Epithelial cell of prostate (primary cell): Measurements from ENCODE around the gene PMFBP1.
A peak's percentile ranks its signal among the peaks of the same experiment; 100 is the strongest.
"Not testable (repeated sequence)": the region's sequence is repeated elsewhere in the genome, so short reads cannot be mapped to it uniquely, and the experiment has no call there.

Source experiments
- DNase-seq: peaks from one replicate; pipeline ENCODE4 v3.0.0-alpha.2; 2011; ENCODE audit warnings: low read depth, low spot score
- H3K27ac ChIP-seq: fragments of 450-650 bp; 2 replicates; pipeline ENCODE4 v1.5.1; 2017; ENCODE audit warnings: mild to moderate bottlenecking

The PMFBP1 gene

DNA sequence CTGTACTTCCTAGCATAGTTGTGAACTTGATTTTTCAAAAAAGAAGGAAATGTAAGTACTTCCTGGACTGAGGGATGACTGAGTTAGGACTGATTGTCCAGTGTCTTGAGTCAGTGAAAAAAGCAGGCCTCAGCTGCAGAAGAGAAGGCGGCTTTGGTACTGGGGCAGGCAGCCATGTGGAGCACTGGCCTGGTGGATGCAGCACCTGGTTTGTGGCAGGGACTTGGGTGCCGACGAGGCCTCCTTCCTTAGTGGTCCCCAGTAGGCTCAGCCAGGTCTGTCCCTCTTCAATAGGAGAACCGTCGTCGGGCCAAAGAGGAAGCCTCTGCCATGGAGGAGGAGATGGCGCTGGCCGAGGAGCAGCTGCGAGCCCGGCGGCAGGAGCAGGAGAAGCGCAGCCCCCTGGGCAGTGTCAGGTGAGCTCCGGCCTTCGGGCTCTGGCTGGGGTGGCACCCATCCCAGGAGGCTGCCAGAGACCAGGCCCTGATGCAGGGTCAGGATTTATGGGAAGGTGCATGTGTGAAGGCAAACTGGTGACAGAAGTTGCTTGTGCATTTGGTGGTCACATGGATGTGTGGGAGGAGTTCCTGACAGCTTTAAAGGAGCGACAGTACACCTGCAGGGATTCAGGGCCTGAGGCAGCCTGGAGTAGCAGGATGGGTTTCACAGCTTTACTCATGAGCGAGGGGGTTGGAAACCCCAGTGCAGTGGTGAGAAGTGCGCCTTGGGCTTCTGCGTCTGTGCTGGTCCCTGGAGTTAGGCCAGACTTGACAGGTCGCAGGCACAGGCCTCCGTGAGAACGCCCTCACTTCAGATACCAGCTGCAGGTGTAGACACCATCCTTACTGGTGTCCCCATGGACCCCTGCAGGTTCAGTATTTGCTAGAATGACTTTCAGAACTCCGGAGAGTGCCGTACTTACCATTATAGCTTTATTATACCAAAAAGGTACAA, 61.0 kb downstream of the PMFBP1 start:
- no peak overlapping the region for H3K27ac ChIP-seq
- DNase-seq = no peak

DNA sequence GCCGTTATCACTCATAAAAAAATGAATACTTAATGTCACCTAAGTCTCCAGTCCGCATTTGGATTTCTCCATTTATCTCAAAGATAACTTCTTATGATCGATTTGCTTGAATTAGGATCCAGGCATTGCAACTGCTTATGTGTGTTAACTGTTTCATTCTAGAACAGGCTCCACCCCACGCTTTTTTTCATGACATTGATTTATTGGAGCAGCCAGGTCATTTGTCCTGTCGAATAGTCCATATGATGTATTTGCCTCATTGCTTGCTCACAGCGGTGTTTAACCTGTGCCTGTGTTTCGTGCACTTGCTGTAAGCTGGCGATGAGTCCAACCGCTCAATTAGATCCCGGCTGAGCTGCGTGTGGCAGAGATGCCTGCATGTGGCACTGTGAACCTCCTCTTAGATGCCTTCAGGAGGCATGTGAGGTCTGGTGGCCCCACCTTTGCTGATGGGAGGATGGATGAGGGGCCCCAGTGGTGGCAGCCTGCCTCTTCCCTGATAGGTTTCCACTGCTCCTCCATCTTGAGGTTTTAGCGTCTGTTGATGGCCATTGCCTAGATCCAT, 61.9 kb downstream of the PMFBP1 start:
- no peak overlapping the region for H3K27ac ChIP-seq
- no peak for DNase-seq

DNA sequence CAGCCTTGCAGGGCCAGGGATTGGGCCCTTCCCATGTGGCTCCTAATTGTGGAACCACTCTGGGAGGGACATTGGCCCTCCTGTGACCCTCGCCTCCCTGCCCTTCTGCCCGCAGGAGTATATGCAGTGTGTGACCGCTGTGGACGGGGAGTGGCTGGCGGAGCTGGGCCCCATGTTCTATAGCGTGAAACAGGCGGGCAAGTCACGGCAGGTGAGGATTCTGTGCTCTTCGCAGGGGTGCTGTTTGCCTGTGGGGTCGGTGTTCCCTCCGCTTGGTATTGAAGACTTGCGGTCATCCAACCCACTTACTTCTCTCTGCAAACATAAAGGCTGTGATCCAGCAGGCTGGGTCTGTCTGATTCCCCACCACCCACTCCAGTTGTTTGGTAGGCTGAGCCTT, 62.7 kb downstream of the PMFBP1 start:
- no peak for DNase-seq
- no peak overlapping the region for H3K27ac ChIP-seq

DNA sequence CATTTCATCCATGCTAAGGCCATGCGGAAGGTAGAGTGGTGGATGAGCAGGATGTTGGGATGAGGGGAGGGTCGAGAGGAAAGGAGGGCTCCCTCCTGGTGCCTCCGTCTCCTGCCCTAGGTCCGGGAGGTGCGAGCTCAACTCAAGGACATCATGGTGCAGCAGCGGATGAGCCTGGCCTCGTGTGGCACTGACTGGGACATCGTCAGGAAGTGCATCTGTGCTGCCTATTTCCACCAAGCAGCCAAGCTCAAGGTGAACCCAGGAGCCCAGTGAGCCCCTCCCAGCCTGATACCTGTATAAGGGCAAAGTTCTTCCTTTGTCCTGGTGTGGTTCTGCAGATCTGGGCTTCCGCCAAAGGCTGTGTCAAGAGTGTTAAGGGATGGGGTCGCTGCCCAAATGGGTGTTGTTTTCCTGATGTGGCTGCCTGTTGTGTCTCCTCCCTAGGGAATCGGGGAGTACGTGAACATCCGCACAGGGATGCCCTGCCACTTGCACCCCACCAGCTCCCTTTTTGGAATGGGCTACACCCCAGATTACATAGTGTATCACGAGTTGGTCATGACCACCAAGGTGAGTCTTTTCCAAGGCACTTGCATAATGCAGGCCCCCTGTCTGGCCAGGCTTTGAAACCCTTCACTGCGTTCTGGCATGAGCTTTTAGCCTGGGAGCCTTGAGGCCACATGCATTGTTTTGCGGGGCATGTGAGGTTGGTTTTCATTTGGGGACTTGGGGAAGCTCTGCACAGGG, 63.4 kb downstream of the PMFBP1 start:
- H3K27ac ChIP-seq = no peak overlapping the region
- DNase-seq = no peak

DNA sequence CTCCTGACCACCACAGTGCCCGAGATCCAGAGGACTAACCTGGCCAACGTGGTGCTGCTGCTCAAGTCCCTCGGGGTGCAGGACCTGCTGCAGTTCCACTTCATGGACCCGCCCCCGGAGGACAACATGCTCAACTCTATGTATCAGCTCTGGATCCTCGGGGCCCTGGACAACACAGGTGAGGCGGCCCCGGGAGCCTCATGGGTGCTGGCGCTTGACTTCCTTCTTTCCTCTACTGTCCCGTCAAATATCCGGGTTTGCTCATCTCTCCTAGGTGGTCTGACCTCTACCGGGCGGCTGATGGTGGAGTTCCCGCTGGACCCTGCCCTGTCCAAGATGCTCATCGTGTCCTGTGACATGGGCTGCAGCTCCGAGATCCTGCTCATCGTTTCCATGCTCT, 64.6 kb downstream of the PMFBP1 start:
- no peak overlapping the region for H3K27ac ChIP-seq
- DNase-seq = no peak

DNA sequence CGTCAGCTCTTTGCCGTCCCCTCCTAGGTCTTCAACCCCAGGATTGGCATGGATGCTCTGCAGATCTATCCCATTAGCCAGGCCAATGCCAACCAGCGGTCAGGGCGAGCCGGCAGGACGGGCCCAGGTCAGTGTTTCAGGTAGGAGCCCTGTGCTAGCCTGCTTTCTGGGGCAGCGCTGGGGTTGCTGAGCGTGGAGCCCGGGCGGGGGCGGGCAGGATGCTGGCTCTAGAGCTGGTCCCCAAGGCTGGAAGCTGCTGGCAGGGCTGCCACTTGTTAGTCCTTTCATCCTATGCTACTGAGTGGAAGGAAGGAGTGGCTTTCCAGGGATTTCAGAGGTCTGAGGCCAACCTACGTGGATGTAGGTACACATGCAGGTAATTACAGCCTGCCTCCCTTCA, 66.0 kb downstream of the PMFBP1 start:
- no peak for DNase-seq
- H3K27ac ChIP-seq = no peak overlapping the region

DNA sequence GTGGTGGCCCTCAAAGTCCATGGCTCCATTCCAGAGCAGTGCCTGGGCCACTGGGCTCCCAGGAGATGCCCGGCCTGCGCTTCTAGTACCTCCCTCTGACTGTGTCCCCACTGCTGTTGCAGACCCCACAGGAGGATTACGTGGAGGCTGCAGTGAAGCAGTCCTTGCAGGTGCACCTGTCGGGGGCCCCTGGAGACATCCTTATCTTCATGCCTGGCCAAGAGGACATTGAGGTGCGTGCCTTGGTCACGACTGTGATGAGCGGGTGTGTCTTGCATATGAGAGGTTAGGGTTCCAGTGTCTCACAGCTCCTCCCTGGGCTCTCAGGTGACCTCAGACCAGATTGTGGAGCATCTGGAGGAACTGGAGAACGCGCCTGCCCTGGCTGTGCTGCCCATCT, 67.0 kb downstream of the PMFBP1 start:
- no peak for DNase-seq

DNA sequence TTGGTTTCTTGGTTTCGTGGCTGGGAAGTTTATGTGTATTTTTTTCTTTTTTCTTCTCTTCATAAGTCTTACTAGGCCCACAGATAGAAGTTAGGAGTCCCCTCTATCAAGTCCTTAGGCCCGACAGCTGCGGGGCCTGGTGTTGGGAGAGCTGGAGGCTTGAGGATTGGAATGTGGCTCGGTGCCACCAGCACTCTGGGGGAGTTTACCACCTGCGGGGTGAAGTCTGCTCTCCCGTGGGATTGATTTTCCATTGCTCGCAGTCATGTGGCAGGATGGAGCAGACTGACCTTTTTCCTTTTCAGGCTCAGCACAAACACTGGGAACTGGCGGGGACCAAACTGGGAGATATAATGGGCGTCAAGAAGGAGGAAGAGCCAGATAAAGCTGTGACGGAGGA, 70.8 kb downstream of the PMFBP1 start:
- no peak for DNase-seq
- H3K27ac ChIP-seq = no peak overlapping the region

More for the DNA sequence above, 67.0 kb downstream of the PMFBP1 start:
- H3K27ac ChIP-seq = no peak overlapping the region

DNA sequence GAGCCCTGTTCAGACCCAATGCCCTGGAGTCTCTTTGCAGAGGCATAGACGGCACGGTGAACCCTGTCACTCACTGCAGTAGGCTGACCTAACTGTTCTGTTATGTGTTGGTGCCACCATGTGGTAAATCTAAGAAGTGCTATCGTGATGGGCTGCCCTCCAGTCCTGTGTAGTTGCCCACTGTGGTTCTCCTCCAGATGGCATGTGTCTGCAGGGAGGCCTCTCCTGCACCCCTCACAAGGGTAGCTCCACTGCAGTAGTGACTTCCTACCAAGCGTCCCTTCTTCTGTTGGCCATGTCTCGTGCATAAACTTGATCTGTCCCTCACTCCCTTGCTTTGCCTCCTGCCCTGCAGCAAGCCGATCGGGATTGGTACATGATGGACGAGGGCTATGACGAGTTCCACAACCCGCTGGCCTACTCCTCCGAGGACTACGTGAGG, 72.6 kb downstream of the PMFBP1 start:
- peak; percentile 5 for DNase-seq
- H3K27ac ChIP-seq = no peak overlapping the region

DNA sequence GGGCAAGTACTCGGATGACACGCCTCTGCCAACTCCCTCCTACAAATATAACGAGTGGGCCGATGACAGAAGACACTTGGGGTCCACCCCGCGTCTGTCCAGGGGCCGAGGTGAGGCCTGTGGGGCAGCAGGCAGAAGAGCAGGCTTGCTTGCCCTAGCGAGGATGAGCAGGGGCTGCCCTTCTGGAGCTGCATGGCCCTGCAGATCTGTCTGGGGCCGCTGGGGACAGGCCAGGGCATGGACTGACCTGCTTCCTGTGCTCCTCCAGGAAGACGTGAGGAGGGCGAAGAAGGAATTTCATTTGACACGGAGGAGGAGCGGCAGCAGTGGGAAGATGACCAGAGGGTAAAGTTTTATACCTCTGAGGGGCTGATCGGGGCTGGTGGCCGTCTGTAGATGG, 73.0 kb downstream of the PMFBP1 start:
- no peak for DNase-seq
- no peak overlapping the region for H3K27ac ChIP-seq

DNA sequence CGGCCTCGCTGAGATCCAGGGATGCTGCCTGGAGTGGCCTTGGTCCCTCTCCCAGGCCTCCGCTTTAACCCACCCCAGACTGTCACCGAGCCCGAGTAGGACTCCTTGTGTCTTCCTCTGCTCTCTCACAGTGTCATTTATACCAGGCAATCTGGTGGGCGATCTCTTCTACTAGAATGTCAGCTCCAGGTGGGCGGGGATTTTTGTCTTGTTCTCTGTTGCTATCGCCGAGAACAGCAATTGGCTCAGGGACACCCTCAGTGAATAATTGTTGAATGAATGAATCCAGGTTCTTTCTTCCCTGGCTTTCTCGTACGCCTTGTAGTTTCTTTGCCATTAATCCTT, 77.7 kb downstream of the PMFBP1 start:
- DNase-seq = no peak
- H3K27ac ChIP-seq = peak overlapping the region; percentile 83

DNA sequence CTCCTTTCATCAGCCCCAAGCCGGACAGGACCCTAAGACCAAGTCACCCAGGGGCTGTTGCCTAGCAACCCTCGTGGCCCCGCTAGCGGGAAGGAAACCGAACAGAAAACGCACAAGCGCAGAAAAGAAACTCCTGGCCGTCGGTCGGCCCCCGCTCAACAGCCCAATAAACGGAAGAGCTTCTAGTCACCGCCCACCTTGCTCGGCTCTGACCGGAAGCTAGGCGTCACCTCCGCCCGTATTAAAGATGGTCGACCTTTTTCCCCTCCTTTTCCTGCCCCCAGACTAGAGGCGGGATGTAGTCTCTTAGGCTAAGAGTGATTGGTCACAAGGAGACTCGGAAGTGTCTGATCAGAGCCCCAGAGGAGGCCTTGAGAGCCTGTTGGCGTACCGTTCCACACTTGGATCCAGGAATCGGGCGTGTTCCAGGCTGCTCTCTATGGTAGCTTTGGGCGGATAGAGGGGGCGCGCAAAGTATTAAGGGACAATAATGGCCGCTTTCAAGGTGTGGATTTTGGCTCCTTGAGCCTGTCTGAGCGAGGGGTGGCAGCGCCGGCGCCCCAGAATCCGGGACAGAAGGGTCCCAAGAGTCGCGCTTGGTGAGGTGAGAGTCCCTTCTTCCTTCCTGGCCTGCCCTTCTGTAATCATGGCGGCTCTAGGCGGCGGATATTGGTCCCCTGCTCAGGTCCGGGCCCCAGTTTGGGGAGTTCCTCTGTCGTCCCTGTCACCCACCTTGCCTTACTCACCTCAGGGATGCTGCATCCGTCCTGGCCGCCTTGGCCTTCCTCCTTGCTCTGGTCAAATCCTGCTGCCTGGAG, 78.3 kb downstream of the PMFBP1 start, which contains the start of the genes DHX38 and TXNL4B:
TSS of gene DHX38 (plus strand) at position 400 of the 818 bp plus-strand sequence. CDS start 2,311 bp downstream, outside the sequence.
TSS of gene TXNL4B (minus strand) at position 173 of the 818 bp plus-strand sequence. CDS start 2,871 bp downstream, outside the sequence.
- peak within 1 kb of the TSS; percentile 83 for H3K27ac ChIP-seq
- DNase-seq = peak; percentile 95

DNA sequence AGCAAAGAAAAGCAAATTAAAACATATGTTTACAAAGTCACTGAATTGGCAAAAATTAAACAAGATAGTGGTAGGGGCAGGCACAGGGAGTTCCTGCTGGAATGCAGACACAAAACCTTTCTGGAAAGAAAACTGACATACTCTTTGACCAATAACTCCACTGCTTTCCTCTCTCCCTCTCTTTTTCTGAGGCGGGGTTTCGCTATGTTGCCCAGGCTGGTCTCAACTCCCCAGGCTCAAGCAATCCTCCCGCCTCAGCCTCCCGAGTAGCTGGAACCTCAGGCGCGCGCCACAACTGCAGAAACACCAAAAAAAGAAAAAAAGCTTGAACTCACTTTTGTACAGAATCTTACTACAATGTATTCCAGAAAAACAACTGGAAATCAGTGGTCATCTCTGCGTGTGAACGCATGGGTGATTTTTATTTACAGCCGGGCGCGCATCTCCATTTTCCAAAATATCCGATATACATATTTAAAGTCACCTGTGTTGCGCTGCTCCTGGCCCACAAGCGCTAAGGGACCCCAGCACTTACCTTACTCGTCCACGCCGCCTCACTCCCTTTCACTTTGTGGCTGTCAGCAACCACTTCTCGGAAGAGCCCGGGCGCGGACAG, 79.0 kb downstream of the PMFBP1 start:
- DNase-seq = no peak
- peak overlapping the region; percentile 83 for H3K27ac ChIP-seq

DNA sequence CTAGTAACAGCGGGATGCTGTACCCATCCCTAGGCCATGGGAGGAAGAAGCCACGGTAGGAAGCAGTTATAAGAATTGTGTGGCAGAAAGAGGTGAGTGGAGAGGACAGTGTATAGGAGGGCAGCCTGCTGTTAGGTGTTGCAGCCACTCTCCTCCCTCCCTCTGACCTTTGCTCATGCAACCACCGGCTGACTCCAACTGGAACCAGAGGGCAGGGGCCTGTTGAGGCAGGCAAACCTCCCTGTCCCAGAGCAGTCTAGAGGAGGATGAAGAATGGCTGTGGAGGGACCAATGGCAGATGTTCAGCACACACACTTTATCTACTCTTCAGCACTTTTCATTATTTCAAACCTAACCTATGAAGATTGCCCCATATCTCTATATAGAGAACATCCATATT, 80.7 kb downstream of the PMFBP1 start:
- H3K27ac ChIP-seq = no peak overlapping the region

DNA sequence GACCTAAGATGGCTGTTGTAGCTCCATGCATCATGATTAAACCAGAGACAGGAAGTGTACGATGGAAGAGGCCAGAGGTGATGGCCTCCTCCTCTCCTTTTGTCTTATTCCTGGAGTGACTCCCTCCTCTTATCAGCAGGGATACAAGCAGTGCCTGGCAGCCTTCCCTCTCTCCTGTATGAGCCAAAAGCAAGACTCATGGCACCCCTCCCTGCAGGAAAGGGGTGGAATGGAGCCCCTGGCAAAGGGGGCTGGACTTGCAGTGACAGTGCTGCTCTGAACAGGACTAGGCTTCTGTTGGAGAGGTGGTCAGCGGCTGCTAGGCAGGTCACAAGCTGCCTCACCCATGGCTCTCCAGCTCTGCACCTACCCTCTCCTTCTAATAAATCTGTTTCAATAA, 87.0 kb downstream of the PMFBP1 start:
- DNase-seq = no peak

More for the DNA sequence above, 80.7 kb downstream of the PMFBP1 start:
- no peak for DNase-seq

DNA sequence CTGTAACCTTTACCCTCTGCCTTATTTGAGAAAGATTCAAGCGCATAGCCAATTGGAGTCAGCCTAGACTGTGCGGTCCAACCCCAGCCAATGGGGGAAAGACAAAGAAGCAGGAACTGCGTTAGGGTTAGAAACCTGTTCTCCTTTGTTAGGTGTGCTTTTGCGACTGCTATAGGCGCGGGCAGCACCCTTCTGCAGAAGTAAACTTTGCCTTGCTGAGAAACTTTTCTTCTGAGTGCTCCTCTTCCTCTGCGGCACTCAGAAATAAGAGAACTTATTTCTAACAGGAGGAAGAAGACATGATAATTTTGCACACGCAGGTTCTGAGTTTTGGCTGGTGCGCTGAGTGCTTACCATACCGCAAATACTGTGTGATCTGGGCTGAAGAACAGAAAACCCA, 87.5 kb downstream of the PMFBP1 start:
- DNase-seq = no peak
- H3K27ac ChIP-seq = no peak overlapping the region

More for the DNA sequence above, 87.0 kb downstream of the PMFBP1 start:
- H3K27ac ChIP-seq = no peak overlapping the region

DNA sequence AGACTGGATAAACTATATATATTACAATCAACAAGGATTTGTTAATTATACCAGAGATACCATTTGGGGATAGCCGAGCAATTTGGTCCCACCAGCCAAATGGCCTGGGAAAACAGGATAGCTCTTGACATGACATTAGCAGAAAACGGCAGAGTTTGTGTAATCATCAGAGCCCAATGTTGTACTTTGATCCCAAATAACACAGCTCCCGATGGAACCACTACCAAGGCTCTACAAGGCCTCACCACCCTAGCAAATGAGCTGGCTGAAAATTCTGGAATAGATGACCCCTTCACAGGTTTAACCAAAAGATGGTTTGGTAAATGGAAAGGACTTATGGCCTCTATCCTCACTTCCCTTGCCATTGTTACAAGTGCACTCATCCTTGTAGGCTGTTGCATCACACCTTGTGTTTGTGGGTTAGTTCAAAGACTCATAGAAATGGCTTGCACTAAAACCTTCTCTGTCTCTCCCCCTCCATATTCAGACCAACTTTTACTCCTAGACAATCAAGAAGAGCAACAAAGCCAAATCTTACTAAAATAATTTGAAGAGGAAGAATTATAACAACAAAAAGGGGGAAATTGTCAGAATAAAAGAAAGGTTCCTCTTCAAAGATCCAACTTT, 88.1 kb downstream of the PMFBP1 start:
- DNase-seq = no peak

DNA sequence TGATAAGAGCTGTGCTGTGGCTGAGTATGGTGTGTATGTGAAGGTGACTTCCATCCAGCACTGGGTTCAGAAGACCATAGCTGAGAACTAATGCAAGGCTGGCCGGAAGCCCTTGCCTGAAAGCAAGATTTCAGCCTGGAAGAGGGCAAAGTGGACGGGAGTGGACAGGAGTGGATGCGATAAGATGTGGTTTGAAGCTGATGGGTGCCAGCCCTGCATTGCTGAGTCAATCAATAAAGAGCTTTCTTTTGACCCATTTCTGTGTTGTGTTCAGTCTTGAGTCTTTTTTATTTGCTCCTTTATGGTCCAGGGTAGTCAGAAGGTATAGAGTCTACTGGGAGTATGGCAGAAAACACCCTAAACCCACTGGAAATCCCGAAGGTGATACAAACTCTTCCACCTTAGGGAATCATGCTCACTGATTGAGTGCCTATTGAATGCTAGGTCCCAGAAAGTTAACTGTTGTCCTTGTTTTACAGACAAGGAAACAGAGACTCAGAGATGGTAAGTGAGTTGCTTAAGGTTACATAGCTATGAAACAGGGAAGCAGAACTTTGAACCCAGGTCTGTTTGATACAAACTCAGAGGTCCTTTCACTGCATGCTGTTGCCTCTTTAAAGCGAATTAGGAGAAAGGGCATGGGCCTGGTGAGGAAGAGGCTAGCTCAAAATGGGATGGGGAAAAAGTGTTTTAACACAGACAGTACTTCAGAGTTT, 94.8 kb downstream of the PMFBP1 start:
- DNase-seq, H3K27ac ChIP-seq: not testable (repeated sequence)

More for the DNA sequence above, 88.1 kb downstream of the PMFBP1 start:
- no peak overlapping the region for H3K27ac ChIP-seq
